Subcutaneous adipose tissue (tissue), 4 donors: ENCODE data around the gene COBL. TPM values are rescaled to one million over a fixed set of nuclear protein-coding genes. Genes with fewer than 3 reads are reported as not detected.

ENCODE experiments used
- CTCF ChIP-seq: fragments of 450-650 bp; IDR thresholded peaks from one replicate; pipeline ENCODE4 v1.5.1; 2016; ENCODE audit warnings: low read depth, mild to moderate bottlenecking, control low read depth, antibody characterized with exemption, moderate library complexity
- total RNA-seq, 4 donors: library from RNA; depleted of rRNA; stranded (reverse); fragments of >200 nt; gene quantifications; one replicate each; pipeline ENCODE4 v1.1.0, GENCODE V29; 2016

Gene COBL
- total RNA-seq, 4 donors from 2014 or later: 0.51 to 1.8 (median 0.93) TPM

DNA sequence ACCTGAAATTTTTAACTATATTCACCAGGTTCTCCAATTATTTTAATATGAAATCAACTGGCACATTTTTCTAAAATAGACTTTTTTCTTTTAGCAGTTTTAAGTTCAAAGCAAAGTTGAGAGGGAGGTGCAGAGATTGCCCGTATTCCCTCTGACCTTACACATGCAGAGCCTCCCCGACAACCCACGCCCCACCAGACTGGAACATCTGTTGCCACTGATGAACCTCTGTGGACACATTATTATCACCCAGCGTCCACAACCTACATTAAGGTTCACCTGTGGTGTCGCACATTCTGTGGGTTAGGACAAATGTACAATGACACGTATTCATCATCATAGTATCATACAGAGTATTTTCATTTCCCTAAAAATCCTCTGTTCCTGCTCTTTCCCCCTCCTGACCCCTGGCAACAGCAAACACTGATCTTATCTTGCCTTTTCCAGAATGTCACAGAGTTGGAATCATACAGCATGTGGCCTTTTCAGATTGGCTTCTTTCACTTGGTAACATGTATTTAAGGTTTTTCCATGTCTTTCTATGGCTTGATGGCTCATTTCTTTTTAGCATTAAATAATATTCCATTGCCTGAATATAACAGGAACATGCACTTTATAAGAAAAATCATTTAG lies 37.1 kb downstream of the COBL start:
- TF ChIP-seq CTCF: no peak

DNA sequence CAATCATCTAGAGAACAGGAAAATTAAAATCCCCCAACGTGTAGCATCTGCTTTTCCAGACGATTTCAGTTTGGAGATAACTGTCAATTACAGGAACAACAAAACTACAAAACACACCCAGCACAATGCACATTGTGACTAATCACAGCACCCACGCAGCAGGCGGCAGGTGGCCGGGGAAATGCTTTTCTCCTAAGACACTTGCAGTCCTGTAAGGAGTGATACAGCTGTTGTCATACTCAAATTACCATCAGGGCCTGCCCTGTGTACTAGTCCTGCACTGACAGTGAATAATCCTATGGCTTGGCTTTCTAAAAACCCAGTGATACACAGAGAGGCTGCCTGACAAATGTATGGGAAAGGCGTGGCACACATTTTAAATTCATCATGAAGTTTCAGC lies 37.8 kb downstream of the COBL start:
- no peak for TF ChIP-seq CTCF

DNA sequence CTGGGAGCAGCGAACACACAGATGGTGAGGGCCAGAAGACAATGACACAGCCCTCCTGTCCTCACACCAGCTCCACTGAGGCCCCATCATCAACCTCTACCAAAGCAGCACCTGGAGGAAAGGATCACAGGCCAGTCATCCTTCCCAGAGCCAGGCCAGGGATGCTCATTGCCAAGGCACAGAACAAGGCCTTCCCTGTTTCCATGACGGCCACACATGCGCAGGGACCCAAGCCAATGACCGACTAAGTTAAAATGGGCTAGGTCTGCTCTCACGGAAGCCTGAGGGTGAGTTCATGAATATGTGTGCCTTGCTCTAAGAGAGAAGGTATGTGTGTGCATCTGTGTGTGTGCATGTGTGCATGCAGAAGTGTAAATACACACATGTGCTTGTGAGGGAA lies 39.6 kb downstream of the COBL start:
- no peak for TF ChIP-seq CTCF

DNA sequence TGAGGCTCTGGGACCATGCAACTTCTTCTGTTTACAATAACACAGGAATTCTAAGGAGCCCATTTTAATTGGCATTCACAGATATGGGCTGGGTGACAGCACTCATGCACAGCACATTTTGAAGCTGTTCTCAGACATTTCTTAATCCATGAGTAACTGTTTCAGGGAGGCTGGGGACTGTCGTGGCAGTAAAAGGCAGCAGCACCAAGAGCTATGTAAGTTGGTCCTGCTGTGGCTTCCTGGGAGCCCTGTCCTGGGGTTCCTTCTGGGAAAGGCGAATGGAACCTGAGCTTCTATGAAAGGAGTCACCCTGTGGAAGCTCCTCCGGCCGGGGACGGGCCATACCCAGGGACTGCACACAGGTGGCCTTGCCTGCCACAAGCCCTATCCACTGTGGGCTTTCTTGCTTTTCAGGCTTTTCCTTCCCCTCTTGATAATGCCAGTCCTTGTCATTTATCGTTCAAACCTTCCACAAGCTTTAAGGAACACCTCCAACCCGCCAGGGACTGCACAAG lies 40.5 kb downstream of the COBL start:
- no peak for TF ChIP-seq CTCF

DNA sequence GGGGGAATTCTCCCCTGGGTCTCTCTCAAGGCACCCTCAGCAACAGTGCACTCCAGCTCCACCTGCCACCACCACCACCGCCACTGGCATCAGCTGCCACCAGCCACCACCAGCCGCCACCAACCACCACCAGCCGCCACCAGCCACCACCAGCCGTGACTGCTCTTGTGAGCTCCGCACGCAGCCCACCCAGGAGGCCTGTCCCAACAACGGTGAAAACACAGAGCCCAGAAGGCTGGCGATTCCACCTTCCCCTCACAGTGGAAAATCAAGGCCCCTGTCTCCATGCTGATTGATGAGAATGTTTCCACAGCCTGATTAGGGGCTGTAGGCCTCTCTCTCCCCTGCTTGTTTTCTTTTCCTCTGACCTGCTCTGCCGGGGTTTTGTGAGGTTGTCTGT lies 41.1 kb downstream of the COBL start:
- TF ChIP-seq CTCF: no peak

GRCh38 chr7:51274955-51275354 lies 41.7 kb downstream of the COBL start:
- TF ChIP-seq CTCF: no peak

- TF ChIP-seq CTCF: no peak
Observed at GRCh38 chr7:51274001-51274400, 42.6 kb downstream of the COBL start.
